ENCODE results near the gene HS3ST6. TPM values are rescaled to one million over a fixed set of nuclear protein-coding genes. Genes with fewer than 3 reads are reported as not detected.

HS3ST6 gene
- total RNA-seq, 2 donors from 2014 or later: not detected

GRCh38 chr16:1903845-1904840, 14.1 kb downstream of the HS3ST6 start:
- DNase-seq: no peak
- H3K27me3 ChIP-seq (ENCODE audit: control insufficient read depth, insufficient read depth, low read length, poor library complexity, severe bottlenecking): no peaks in the 10 kb centered on the region
- no peak overlapping the region for H3K4me3 ChIP-seq (ENCODE audit: low read length)
- Mint-ChIP-seq H3K27me3 (ENCODE audit: insufficient read depth) (peaks cover 8% of the 10 kb centered on the region), H3K4me1 (no peaks in the 10 kb centered on the region), H3K27ac (no peak overlapping the region), H3K36me3 (ENCODE audit: low read depth) (no peaks in the 10 kb centered on the region), H3K9me3 (no peaks in the 10 kb centered on the region), H3K4me3 (no peak overlapping the region)
- no peaks in the 10 kb centered on the region for H3K9me3 ChIP-seq (ENCODE audit: control insufficient read depth, low read length)
- no peaks in the 10 kb centered on the region for H3K36me3 ChIP-seq (ENCODE audit: control insufficient read depth, insufficient read depth, low read length)
- TF ChIP-seq CTCF (conservative IDR thresholded peaks at IDR 0.05): no peak
- no peak overlapping the region for H3K27ac ChIP-seq (ENCODE audit: low read depth, low read length)
- no peak overlapping the region for H3K9ac ChIP-seq (ENCODE audit: extremely low read depth, low read length, poor library complexity, severe bottlenecking)
- WGBS, 2 experiments (ENCODE audit: insufficient coverage in 1 of 2, insufficient read length in 1 of 2): 84 to 91% methylated on average over 14 to 22 of the region's 22 CpGs
- H3K4me1 ChIP-seq (ENCODE audit: control insufficient read depth, insufficient read depth, low read length): no peaks in the 10 kb centered on the region

DNA sequence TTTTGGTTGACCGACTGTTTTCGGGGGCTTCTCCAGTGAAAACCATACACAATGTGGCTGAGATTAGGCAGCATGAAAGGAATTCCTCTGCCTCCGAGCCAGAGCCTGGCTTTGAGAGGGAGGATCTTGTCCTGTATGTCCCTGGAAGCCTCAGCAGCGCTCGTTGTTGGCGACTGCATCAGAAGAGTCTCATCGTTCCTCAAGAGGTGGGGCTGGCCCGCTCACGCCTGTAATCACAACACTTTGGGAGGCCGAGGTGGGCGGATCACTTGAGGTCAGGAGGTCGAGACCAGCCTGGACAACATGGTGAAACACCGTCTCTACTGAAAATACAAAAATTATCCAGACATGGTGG, 15.0 kb downstream of the HS3ST6 start:
- no peak overlapping the region for H3K27ac Mint-ChIP-seq
- no peak for TF ChIP-seq CTCF (conservative IDR thresholded peaks at IDR 0.05)
- H3K27me3 Mint-ChIP-seq (ENCODE audit: insufficient read depth): peaks cover 13% of the 10 kb centered on the region
- Histone ChIP-seq H3K27ac (ENCODE audit: low read depth, low read length) (no peak overlapping the region), H3K36me3 (ENCODE audit: control insufficient read depth, insufficient read depth, low read length) (no peaks in the 10 kb centered on the region), H3K9me3 (ENCODE audit: control insufficient read depth, low read length) (no peaks in the 10 kb centered on the region), H3K27me3 (ENCODE audit: control insufficient read depth, insufficient read depth, low read length, poor library complexity, severe bottlenecking) (no peaks in the 10 kb centered on the region), H3K4me1 (ENCODE audit: control insufficient read depth, insufficient read depth, low read length) (no peaks in the 10 kb centered on the region), H3K9ac (ENCODE audit: extremely low read depth, low read length, poor library complexity, severe bottlenecking) (no peak overlapping the region), H3K4me3 (ENCODE audit: low read length) (no peak overlapping the region)
- H3K36me3 Mint-ChIP-seq (ENCODE audit: low read depth): no peaks in the 10 kb centered on the region
- WGBS, 2 experiments (ENCODE audit: insufficient coverage in 1 of 2, insufficient read length in 1 of 2): 77 to 86% methylated on average over 11 to 13 of the region's 13 CpGs
- DNase-seq: no peak
- H3K4me1 Mint-ChIP-seq: no peaks in the 10 kb centered on the region
- H3K4me3 Mint-ChIP-seq: no peak overlapping the region
- H3K9me3 Mint-ChIP-seq: no peaks in the 10 kb centered on the region

- Histone ChIP-seq H3K4me1 (ENCODE audit: control insufficient read depth, insufficient read depth, low read length) (no peaks in the 10 kb centered on the region), H3K4me3 (ENCODE audit: low read length) (no peak overlapping the region), H3K27ac (ENCODE audit: low read depth, low read length) (no peak overlapping the region), H3K36me3 (ENCODE audit: control insufficient read depth, insufficient read depth, low read length) (no peaks in the 10 kb centered on the region), H3K9me3 (ENCODE audit: control insufficient read depth, low read length) (no peaks in the 10 kb centered on the region), H3K27me3 (ENCODE audit: control insufficient read depth, insufficient read depth, low read length, poor library complexity, severe bottlenecking) (no peaks in the 10 kb centered on the region), H3K9ac (ENCODE audit: extremely low read depth, low read length, poor library complexity, severe bottlenecking) (no peak overlapping the region)
- Mint-ChIP-seq H3K9me3 (no peaks in the 10 kb centered on the region), H3K27ac (no peak overlapping the region), H3K4me3 (no peak overlapping the region), H3K36me3 (ENCODE audit: low read depth) (no peaks in the 10 kb centered on the region), H3K4me1 (no peaks in the 10 kb centered on the region), H3K27me3 (ENCODE audit: insufficient read depth) (peaks cover 15% of the 10 kb centered on the region)
- 83 to 89% methylated on average over 11 to 20 of the region's 20 CpGs for WGBS, 2 experiments (ENCODE audit: insufficient coverage in 1 of 2, insufficient read length in 1 of 2)
- no peak for TF ChIP-seq CTCF (conservative IDR thresholded peaks at IDR 0.05)
- DNase-seq: no peak
Measured at GRCh38 chr16:1902547-1903219, 15.5 kb downstream of the HS3ST6 start.

Data from endodermal cell (in vitro differentiated cells).